HG02885 (cell line): Measurements from ENCODE around the gene TARBP1.

Experiments
- ATAC-seq: cut with Tn5 transposase; IDR thresholded peaks from one replicate; pipeline ENCODE4 v1.9.1; 2021; ENCODE audit warnings: mild to moderate bottlenecking; ENCODE audit not compliant: unreplicated experiment, poor library complexity

Gene TARBP1

GRCh38 chr1:234484991-234485739, 6.2 kb upstream of the TARBP1 start:
- no peak for ATAC-seq

GRCh38 chr1:234484218-234484617, 5.2 kb upstream of the TARBP1 start:
- ATAC-seq: no peak

- no peak for ATAC-seq
These were observed 2.8 kb upstream of the TARBP1 start for GRCh38 chr1:234481771-234482170.

DNA sequence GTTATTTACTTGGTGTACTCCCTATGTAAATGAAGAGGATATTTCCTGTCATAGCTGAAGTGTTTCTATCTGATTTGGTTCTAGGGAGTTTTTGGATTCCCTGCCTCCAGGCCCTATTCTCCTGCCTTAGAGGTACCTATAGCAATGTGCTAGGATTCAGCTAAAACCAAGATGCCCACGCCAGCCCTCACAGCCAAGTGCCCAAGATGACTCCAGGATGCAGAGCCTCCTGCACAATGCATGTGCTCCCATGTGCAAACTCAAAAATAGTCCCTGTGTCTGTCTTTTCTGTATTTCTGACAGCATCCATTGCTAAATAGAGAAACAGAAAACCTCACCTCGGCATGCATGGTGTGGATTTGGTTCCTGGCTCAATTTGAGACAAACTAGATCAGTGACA, 887 bp upstream of the TARBP1 start:
- ATAC-seq: no peak

DNA sequence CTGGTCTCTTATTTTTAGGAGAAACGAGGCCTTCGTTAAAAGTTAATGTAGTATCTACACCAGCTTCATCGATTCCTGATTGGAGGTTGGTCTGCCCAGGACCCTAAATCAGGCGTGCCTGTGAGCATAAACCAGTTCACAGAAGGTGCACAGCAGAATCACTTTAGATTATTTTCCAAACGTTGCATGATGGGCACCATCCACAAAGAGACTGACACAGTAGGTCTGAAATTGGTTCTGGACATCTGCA, 256 bp upstream of the TARBP1 start:
- no peak for ATAC-seq

- ATAC-seq: peak; percentile 67
These were observed 863 bp downstream of the TARBP1 start for GRCh38 chr1:234478152-234478480.

- no peak for ATAC-seq
These were observed 1.4 kb downstream of the TARBP1 start for GRCh38 chr1:234477386-234478151.

DNA sequence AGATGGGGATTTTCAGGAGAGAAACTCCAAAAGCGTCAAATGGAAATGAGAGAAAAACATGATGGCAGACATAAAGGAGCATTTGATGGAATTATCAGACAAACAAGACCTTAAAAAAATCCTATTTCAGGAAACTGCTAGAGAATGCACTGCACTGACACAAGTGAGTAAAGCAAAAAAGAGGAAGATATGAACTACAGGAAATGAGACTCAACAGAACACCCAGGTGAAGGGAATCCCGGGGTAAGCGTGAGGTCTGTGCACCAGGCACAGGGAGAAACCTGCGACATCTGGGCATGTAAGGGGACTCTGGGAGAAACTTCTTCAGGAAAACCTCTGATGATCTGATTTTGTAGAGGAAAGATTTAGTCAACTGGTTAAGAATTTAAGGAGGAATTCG, 2.8 kb downstream of the TARBP1 start:
- no peak for ATAC-seq

DNA sequence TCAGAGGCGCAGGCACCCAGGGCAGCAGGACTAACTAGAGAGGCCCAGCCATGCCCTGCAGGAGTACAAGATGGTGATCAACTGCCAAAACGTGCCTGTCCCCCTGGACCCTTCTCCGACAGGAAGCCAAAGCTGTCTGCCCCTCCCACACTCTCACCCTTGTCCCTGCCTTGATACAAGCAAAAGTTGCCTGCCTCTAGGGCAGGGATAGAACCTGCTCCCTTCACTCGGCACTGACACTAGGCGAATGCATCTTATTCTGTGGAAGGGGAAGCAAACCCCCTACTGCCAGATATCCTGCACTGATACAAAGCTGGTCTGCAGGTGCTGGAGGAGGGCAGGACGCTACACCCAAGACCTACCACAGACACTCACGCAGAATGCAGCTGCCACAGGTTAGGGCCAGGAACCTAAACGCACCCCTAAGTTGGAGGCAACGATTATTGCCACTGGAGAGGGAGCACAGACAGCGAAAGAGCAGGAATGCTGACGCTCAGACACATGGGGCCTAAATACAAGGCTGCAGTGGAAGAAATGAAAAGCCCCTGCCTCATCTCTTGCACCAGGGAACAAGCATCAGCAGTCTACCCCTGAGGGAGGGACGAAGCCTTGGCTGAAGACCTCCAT, 3.7 kb downstream of the TARBP1 start:
- no peak for ATAC-seq

GRCh38 chr1:234474375-234474774, 4.6 kb downstream of the TARBP1 start:
- no peak for ATAC-seq

- no peak for ATAC-seq
These were observed 5.9 kb downstream of the TARBP1 start for GRCh38 chr1:234473118-234473517.

GRCh38 chr1:234469376-234469775, 9.6 kb downstream of the TARBP1 start:
- no peak for ATAC-seq

DNA sequence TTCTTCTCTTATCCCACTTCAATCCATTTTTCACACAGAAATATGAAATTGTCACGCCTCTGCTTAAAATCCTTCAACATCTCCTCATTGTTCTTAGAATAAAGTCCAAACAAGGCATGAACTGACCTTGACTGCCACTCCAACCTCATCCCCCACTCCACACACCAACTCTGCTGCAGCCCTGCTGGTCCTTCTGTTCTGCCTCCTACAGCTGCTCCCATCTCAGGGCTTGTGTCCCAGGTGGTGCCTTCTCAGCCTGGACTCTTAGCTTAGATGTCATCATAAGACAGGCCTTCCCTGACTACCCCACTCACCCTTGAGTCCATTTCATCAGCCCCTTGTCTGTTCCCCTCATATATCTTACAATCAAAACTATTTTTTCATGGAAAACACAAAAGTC, 10.4 kb downstream of the TARBP1 start:
- no peak for ATAC-seq

DNA sequence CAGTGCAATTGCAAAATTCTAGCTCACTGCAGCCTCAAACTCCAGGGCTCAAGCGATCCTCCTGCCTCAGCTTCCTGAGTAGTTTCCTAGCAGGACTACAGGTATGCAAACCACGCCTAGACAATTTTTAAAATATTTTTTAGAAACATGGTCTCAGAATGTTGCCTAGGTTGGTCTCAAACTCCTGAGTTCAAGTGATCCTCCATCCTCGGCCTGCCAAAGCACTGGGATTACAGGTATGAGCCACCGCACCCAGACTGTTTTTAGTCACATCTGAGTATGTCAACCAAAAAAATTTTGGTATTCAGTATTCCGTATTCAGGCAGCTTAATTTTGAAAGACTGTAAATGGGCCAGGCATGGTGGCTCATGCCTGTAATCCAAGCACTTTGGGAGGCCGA, 11.2 kb downstream of the TARBP1 start:
- no peak for ATAC-seq

GRCh38 chr1:234466945-234467344, 12.0 kb downstream of the TARBP1 start:
- no peak for ATAC-seq

DNA sequence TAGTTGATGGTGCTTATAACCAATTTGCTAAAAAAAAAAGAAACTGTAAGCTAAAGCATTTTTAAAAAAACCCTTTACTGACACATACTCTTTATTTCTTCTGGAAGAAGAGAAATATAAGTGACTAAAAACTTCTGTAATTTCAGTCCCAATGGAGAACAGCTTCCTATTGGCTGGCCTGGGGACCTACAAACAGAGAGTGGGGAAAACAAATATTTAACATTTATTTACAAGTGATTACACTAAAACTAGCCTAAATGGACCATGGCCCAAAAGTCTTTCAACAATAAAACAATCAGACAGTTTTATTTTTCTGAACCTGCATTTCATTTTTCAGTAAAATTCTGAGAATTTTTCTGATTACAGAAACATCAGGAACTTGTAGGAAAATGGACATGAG, 15.2 kb downstream of the TARBP1 start:
- no peak for ATAC-seq

GRCh38 chr1:234460652-234461051, 18.3 kb downstream of the TARBP1 start:
- no peak for ATAC-seq

DNA sequence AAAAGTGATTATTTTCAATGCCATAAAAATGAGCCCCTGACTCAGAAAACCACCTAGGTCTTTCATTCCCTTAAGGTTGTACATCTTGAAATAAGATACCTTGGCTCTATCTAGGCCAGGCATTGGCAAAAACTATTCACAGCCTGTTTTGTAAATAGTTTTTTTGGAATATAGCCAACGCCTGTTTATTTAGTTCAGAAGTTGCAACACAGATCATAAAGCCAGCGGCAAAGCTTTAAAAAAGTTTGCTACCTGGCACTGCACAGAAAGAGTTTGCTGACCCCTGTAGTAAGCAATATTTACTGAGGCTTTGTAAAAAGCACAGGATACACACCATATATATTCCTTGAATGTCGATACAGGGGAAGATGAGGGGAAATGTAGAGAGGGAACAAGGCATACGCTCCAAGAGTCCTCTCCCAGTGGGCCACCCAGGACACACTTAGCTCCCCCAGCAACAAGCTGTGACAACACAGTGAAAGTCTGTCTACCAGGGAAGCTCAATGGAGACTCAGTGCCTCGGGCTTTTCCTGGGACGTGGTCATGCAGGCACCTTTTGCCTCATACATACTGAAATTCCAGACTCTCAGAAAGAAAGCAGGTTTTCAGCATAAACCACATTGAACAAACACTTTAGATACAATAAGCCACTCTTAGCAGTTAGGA, 20.5 kb downstream of the TARBP1 start:
- no peak for ATAC-seq

DNA sequence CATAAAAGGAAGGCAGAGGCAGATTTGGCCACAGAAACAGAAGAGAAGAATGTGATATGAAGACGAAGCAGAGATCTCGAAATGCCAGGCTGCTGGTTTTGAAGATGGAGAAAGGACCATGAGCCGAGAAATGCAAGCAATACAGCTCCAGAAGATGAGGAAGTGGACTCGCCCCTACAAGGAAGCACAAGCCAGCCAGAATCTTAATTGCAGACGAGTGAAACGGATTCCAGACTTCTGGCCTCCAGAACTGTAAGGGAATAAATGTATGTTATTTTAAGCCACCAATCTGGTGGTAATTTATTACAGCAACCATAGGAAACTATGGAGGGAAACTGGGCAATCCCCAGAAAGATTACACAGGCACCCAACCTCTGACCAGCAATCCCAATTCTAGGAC, 24.1 kb downstream of the TARBP1 start:
- ATAC-seq: no peak

DNA sequence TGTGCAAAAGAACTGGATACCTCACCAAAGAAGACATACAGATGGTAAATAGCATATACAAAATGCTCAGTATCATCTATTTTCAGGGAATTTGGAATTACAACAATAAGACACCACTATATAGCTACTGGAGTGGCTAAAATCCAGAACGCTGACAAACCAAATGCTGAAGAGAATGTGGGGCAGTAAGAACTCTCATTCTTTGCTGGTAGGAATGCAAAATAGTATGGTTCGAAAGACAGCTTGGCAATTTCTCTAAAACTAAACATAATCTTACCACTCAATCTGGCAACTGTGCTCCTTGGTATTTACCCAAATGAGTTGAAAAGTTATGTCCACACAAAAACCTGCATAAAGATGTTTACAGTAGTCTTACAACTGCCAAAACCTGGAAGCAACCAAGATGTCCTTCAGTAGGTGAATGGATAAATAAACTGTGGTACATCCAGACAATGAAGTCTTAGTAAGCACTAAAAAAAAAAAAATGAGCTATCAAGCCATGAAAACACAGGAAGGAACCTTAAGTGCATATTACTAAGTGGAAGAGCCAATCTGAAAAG, 26.5 kb downstream of the TARBP1 start:
- ATAC-seq: no peak

GRCh38 chr1:234440348-234440747, 38.6 kb downstream of the TARBP1 start:
- no peak for ATAC-seq
